Panc1 (cell line): ENCODE data around the gene POLA1. TPM values are rescaled to one million over a fixed set of nuclear protein-coding genes. Genes with fewer than 3 reads are reported as not detected.

Experiments used
- ATAC-seq: fragments of 200-7000 bp; cut with Tn5 transposase; 2 replicates; pipeline ENCODE4 v1.9.1; 2020; ENCODE audit warnings: mild to moderate bottlenecking, moderate library complexity
- BruUV-seq: library from RNA; stranded (reverse); fragments of 400-500 nt; replicated peaks from 2 replicates; lab custom pipeline; 2021; lab: Mats Ljungman, UMichigan
- CTCF ChIA-PET: fragments of 300-600 bp; sonication (Branson Sonifier 250); formaldehyde crosslinking; loops from one replicate; lab custom pipeline; 2022; ENCODE audit warnings: antibody characterized with exemption; lab: Charles Lee
- POLR2A ChIA-PET: fragments of 300-600 bp; sonication (Branson Sonifier 250); formaldehyde crosslinking; loops from one replicate; lab custom pipeline; 2022; ENCODE audit warnings: antibody characterized with exemption; lab: Charles Lee
- DNase-seq: peaks from one replicate; pipeline ENCODE4 v3.0.0-alpha.2; 2010; ENCODE audit warnings: low read depth, low spot score
- H3K27ac ChIP-seq: 2 replicates; pipeline ENCODE4 v1.5.1; 2011; ENCODE audit warnings: mild to moderate bottlenecking, low read length, inconsistent platforms
- H3K27me3 ChIP-seq: fragments of 200-500 bp; sonication (Bioruptor generic); 2 replicates; pipeline ENCODE4 v1.6.0; 2014; ENCODE audit warnings: low read length, inconsistent platforms; ENCODE audit not compliant: control insufficient read depth, insufficient read depth
- H3K36me3 ChIP-seq: fragments of 200-500 bp; sonication (Bioruptor generic); 2 replicates; pipeline ENCODE4 v1.5.1; 2014; ENCODE audit warnings: inconsistent platforms, mild to moderate bottlenecking, low read length, moderate library complexity; ENCODE audit not compliant: control insufficient read depth, insufficient read depth
- H3K4me1 ChIP-seq: 2 replicates; pipeline ENCODE4 v1.5.1; 2011; ENCODE audit warnings: inconsistent platforms, mild to moderate bottlenecking, low read length, moderate library complexity; ENCODE audit not compliant: control insufficient read depth, insufficient read depth
- H3K4me3 ChIP-seq, 2 experiments: 2 replicates each; pipeline ENCODE4 v1.5.1; 2011 to 2012; ENCODE audit warnings: low read depth in 2 of 2, low read length in 2 of 2, mild to moderate bottlenecking in 2 of 2, inconsistent platforms in 1 of 2, moderate library complexity in 1 of 2
- H3K9me3 ChIP-seq: fragments of 200-500 bp; sonication (Bioruptor generic); 2 replicates; pipeline ENCODE4 v1.5.1; 2014; ENCODE audit warnings: low read depth, mild to moderate bottlenecking, inconsistent platforms, low read length, moderate library complexity; ENCODE audit not compliant: control insufficient read depth, insufficient read depth
- POLR2AphosphoS5 ChIP-seq: IDR thresholded peaks from 2 replicates; pipeline ENCODE4 v1.6.1; 2012; ENCODE audit warnings: mild to moderate bottlenecking, low read depth, low read length, moderate library complexity
- REST ChIP-seq, 2 experiments: IDR thresholded peaks; 2 replicates each; pipeline ENCODE4 v1.6.1; 2011 to 2012; ENCODE audit warnings: low read depth in 2 of 2, control low read depth in 1 of 2, low read length in 1 of 2, mild to moderate bottlenecking in 1 of 2, moderate library complexity in 1 of 2; ENCODE audit not compliant: insufficient read depth in 1 of 2
- SIN3A ChIP-seq: IDR thresholded peaks from 2 replicates; pipeline ENCODE4 v1.6.1; 2012; ENCODE audit warnings: low read depth, mild to moderate bottlenecking, low read length, moderate library complexity, borderline replicate concordance; ENCODE audit not compliant: insufficient read depth
- TCF7L2 ChIP-seq: IDR thresholded peaks from 2 replicates; pipeline ENCODE4 v1.6.1; 2011; ENCODE audit warnings: mild to moderate bottlenecking, low read depth, low read length, inconsistent platforms
- in situ Hi-C: cut with HindIII; loops from 2 replicates; pipeline ENCODE4 v1.10.0; 2016; ENCODE audit warnings: low sequenced_read_pairs, low pct_unique_long_range_greater_than_20kb
- intact Hi-C: fragments of 100-400 bp; cut with micrococcal nuclease; formaldehyde crosslinking; loops from one replicate; pipeline ENCODE4 v1.10.0; 2022; ENCODE audit not compliant: unreplicated experiment
- total RNA-seq: library from RNA; stranded (reverse); gene quantifications from one replicate; pipeline ENCODE4 v1.2.1, GENCODE V29; 2021; ENCODE audit not compliant: unreplicated experiment
- TF ChIP-seq, protein P1 (sequence below): fragments of 450-650 bp; IDR thresholded peaks from 2 replicates; pipeline ENCODE4 v1.5.1; 2017; ENCODE audit warnings: mild to moderate bottlenecking

The POLA1 gene
- total RNA-seq, 1 experiment from 2014 or later: 10.5 TPM

GRCh38 chrX:25004485-25005032 lies 310.8 kb downstream of the POLA1 start:
- peaks cover 16% of the 10 kb centered on the region for H3K27me3 ChIP-seq
- no peak overlapping the region for H3K27ac ChIP-seq
- H3K36me3 ChIP-seq: no peaks in the 10 kb centered on the region
- CTCF ChIA-PET: no interaction called here
- POLR2A ChIA-PET: no interaction called here
- DNase-seq (no peak), ATAC-seq (peak; percentile 73)
- in situ Hi-C loops (no loop called here), intact Hi-C loops (no loop called here)
- H3K4me3 ChIP-seq: peak overlapping the region; percentile 8 to 23
- H3K4me1 ChIP-seq: no peaks in the 10 kb centered on the region
- no peaks in the 10 kb centered on the region for H3K9me3 ChIP-seq
- BruUV-seq: no TSS peak
- TF ChIP-seq REST (IDR thresholded peaks at IDR 0.05; ENCODE audit: insufficient read depth in 1 of 2, low read depth in 2 of 2, low read length in 1 of 2) (no peak), SIN3A (no peak), POLR2AphosphoS5 (no peak), TCF7L2 (no peak)
- TF ChIP-seq, protein P1, sequence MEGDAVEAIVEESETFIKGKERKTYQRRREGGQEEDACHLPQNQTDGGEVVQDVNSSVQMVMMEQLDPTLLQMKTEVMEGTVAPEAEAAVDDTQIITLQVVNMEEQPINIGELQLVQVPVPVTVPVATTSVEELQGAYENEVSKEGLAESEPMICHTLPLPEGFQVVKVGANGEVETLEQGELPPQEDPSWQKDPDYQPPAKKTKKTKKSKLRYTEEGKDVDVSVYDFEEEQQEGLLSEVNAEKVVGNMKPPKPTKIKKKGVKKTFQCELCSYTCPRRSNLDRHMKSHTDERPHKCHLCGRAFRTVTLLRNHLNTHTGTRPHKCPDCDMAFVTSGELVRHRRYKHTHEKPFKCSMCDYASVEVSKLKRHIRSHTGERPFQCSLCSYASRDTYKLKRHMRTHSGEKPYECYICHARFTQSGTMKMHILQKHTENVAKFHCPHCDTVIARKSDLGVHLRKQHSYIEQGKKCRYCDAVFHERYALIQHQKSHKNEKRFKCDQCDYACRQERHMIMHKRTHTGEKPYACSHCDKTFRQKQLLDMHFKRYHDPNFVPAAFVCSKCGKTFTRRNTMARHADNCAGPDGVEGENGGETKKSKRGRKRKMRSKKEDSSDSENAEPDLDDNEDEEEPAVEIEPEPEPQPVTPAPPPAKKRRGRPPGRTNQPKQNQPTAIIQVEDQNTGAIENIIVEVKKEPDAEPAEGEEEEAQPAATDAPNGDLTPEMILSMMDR: no peak

- no peak for TF ChIP-seq TCF7L2
- TF ChIP-seq, protein P1: no peak
- TF ChIP-seq SIN3A: no peak
- TF ChIP-seq REST (IDR thresholded peaks at IDR 0.05; ENCODE audit: insufficient read depth in 1 of 2, low read depth in 2 of 2, low read length in 1 of 2): no peak
- TF ChIP-seq POLR2AphosphoS5: no peak
- ATAC-seq: 0 out of 2 replicates have a peak, but pooled peaks have one; percentile 14
- POLR2A ChIA-PET: no interaction called here
- CTCF ChIA-PET: no interaction called here
- H3K4me1 ChIP-seq: no peaks in the 10 kb centered on the region
- intact Hi-C loops: no loop called here
- H3K27me3 ChIP-seq: peaks cover 16% of the 10 kb centered on the region
- no TSS peak for BruUV-seq
- DNase-seq: no peak
- peak overlapping the region; percentile 8 to 14 for H3K4me3 ChIP-seq
- in situ Hi-C loops: no loop called here
- no peaks in the 10 kb centered on the region for H3K9me3 ChIP-seq
- no peaks in the 10 kb centered on the region for H3K36me3 ChIP-seq
- no peak overlapping the region for H3K27ac ChIP-seq
These were observed 311.3 kb downstream of the POLA1 start for GRCh38 chrX:25005034-25005381.
